Aorta (tissue), 5 donors: ENCODE results near the gene ANKRD55. TPM values are rescaled to one million over a fixed set of nuclear protein-coding genes. Genes with fewer than 3 reads are reported as not detected.

ENCODE experiments used
- ATAC-seq: fragments of 200-7000 bp; cut with Tn5 transposase; one replicate; pipeline ENCODE4 v1.9.1; 2022; ENCODE audit warnings: moderate library complexity; ENCODE audit not compliant: low FRiP score
- DNase-seq, 2 donors: peaks; one replicate each; pipeline ENCODE4 v3.0.0-alpha.2; 2020
- H3K27ac ChIP-seq, 2 donors: one replicate each; pipeline ENCODE4 v1.5.1; 2013; ENCODE audit warnings: low read length in 2 of 2, mild to moderate bottlenecking in 2 of 2, moderate library complexity in 2 of 2, control low read depth in 1 of 2, inconsistent platforms in 1 of 2, low read depth in 1 of 2
- H3K27me3 ChIP-seq, 2 donors: one replicate each; pipeline ENCODE4 v1.6.1; 2013; ENCODE audit warnings: control low read depth in 1 of 2, low read length in 1 of 2, mild to moderate bottlenecking in 1 of 2, moderate library complexity in 1 of 2; ENCODE audit not compliant: insufficient read depth in 2 of 2, control insufficient read depth in 1 of 2
- H3K36me3 ChIP-seq, 2 donors: one replicate each; pipeline ENCODE4 v1.6.1; 2013; ENCODE audit warnings: control low read depth in 1 of 2, low read length in 1 of 2, mild to moderate bottlenecking in 1 of 2; ENCODE audit not compliant: insufficient read depth in 2 of 2, control insufficient read depth in 1 of 2
- H3K4me1 ChIP-seq, 2 donors: one replicate each; pipeline ENCODE4 v1.6.1; 2013; ENCODE audit warnings: low read length in 2 of 2, control low read depth in 1 of 2, mild to moderate bottlenecking in 1 of 2, moderate library complexity in 1 of 2; ENCODE audit not compliant: insufficient read depth in 2 of 2, control insufficient read depth in 1 of 2
- H3K4me3 ChIP-seq, 2 donors: one replicate each; pipeline ENCODE4 v1.5.1; 2013; ENCODE audit warnings: low read length in 2 of 2, control low read depth in 1 of 2, mild to moderate bottlenecking in 1 of 2
- H3K9me3 ChIP-seq: one replicate; pipeline ENCODE4 v1.6.1; 2013; ENCODE audit warnings: mild to moderate bottlenecking, low read length; ENCODE audit not compliant: control insufficient read depth
- WGBS, 2 donors: extraction: QIAGEN DNeasy Blood & Tissue Kit; methylation state at CpG; one replicate each; pipeline ENCODE4 v1.1.7; 2013; 5-methylcytosine and 5-hydroxymethylcytosine counted together
- intact Hi-C, 2 donors: fragments of 100-400 bp; cut with DNase I; formaldehyde crosslinking; loops; one replicate each; pipeline versions ENCODE4 v1.14.2 to v1.15.0; 2022
- polyA plus RNA-seq, 2 donors: library from polyadenylated mRNA; stranded (reverse); fragments of 200-250 nt; gene quantifications; one replicate each; pipeline ENCODE4 v1.2.3, GENCODE V29; 2013
- total RNA-seq, 2 donors: library from RNA; stranded (reverse); fragmentation: NEBNext Ultra II Directional; extraction: Animal tissue kit (Norgen Biotek cat#: 25700); gene quantifications; one replicate each; pipeline ENCODE4 v1.2.1, GENCODE V29; 2021
- donor health status: healthy with polysubstance abuse.
- donor health status: Bipolar disorder and iron deficiency.
- donor health status: DM: no; HTN: no; CAD: no.
- donor health status: DM: no; HTN: no; CAD: no.
- donor health status: DM: yes; HTN: yes; CAD: no.

Gene ANKRD55
- total and polyA plus RNA-seq, 4 donors = 0.32 to 0.48 TPM; not detected in 2

- H3K4me3 ChIP-seq = no peak overlapping the region
- no peaks in the 10 kb centered on the region for H3K9me3 ChIP-seq
- intact Hi-C loops = no loop called here
- H3K27ac ChIP-seq = no peak overlapping the region
- no peaks in the 10 kb centered on the region for H3K27me3 ChIP-seq
- no peak for DNase-seq
- no peaks in the 10 kb centered on the region for H3K4me1 ChIP-seq
- peak; percentile 28 for ATAC-seq
- no peaks in the 10 kb centered on the region for H3K36me3 ChIP-seq
- WGBS, 2 donors = 22 to 43% methylated on average over 2 of the region's 2 CpGs
These were observed 133.8 kb downstream of the ANKRD55 start for GRCh38 chr5:56099346-56099745.

- 83 to 84% methylated on average over 3 of the region's 3 CpGs for WGBS, 2 donors
- no peaks in the 10 kb centered on the region for H3K4me1 ChIP-seq
- no peak overlapping the region for H3K27ac ChIP-seq
- H3K27me3 ChIP-seq = no peaks in the 10 kb centered on the region
- no peaks in the 10 kb centered on the region for H3K36me3 ChIP-seq
- ATAC-seq (no peak), DNase-seq (no peak)
- intact Hi-C loops = no loop called here
- H3K4me3 ChIP-seq = no peak overlapping the region
- no peaks in the 10 kb centered on the region for H3K9me3 ChIP-seq
These were observed 136.1 kb downstream of the ANKRD55 start for GRCh38 chr5:56097055-56097454.

- Histone ChIP-seq H3K36me3 (no peaks in the 10 kb centered on the region), H3K27me3 (no peaks in the 10 kb centered on the region), H3K9me3 (no peaks in the 10 kb centered on the region), H3K4me1 (no peaks in the 10 kb centered on the region), H3K27ac (no peak overlapping the region), H3K4me3 (no peak overlapping the region)
- ATAC-seq (no peak), DNase-seq (no peak)
- WGBS, 2 donors = 93 to 95% methylated on average over 3 of the region's 3 CpGs
- intact Hi-C loops = no loop called here
These were observed 137.5 kb downstream of the ANKRD55 start for GRCh38 chr5:56095579-56096102.

GRCh38 chr5:56094579-56095361 is 138.4 kb downstream of the ANKRD55 start:
- intact Hi-C loops = no loop called here
- no peak overlapping the region for H3K27ac ChIP-seq
- 97% methylated on average over 10 of the region's 10 CpGs for WGBS, 2 donors

GRCh38 chr5:56093970-56094369 is 139.2 kb downstream of the ANKRD55 start:
- Histone ChIP-seq H3K9me3 (no peaks in the 10 kb centered on the region), H3K4me3 (no peak overlapping the region), H3K36me3 (no peaks in the 10 kb centered on the region), H3K27ac (no peak overlapping the region), H3K4me1 (no peaks in the 10 kb centered on the region), H3K27me3 (no peaks in the 10 kb centered on the region)
- 94 to 96% methylated on average over 2 of the region's 2 CpGs for WGBS, 2 donors
- no peak for ATAC-seq
- intact Hi-C loops = no loop called here
- DNase-seq = no peak

More at GRCh38 chr5:56094579-56095361, 138.4 kb downstream of the ANKRD55 start:
- Histone ChIP-seq H3K4me1 (no peaks in the 10 kb centered on the region), H3K9me3 (no peaks in the 10 kb centered on the region), H3K27me3 (no peaks in the 10 kb centered on the region), H3K36me3 (no peaks in the 10 kb centered on the region), H3K4me3 (no peak overlapping the region)
- no peak for DNase-seq
- no peak for ATAC-seq

GRCh38 chr5:56092115-56092514 is 141.0 kb downstream of the ANKRD55 start:
- Histone ChIP-seq H3K4me3 (no peak overlapping the region), H3K36me3 (no peaks in the 10 kb centered on the region), H3K27ac (no peak overlapping the region), H3K4me1 (no peaks in the 10 kb centered on the region), H3K9me3 (no peaks in the 10 kb centered on the region), H3K27me3 (no peaks in the 10 kb centered on the region)
- no peak for DNase-seq
- intact Hi-C loops = no loop called here
- ATAC-seq = no peak
- WGBS, 2 donors = 90 to 92% methylated on average over 5 of the region's 5 CpGs

GRCh38 chr5:56091664-56092063 is 141.5 kb downstream of the ANKRD55 start:
- ATAC-seq (no peak), DNase-seq (no peak)
- Histone ChIP-seq H3K4me1 (no peaks in the 10 kb centered on the region), H3K27ac (no peak overlapping the region), H3K36me3 (no peaks in the 10 kb centered on the region), H3K4me3 (no peak overlapping the region), H3K27me3 (no peaks in the 10 kb centered on the region), H3K9me3 (no peaks in the 10 kb centered on the region)
- intact Hi-C loops = no loop called here

GRCh38 chr5:56090793-56091460 is 142.2 kb downstream of the ANKRD55 start:
- no peak overlapping the region for H3K4me3 ChIP-seq
- intact Hi-C loops = no loop called here
- no peak overlapping the region for H3K27ac ChIP-seq
- H3K27me3 ChIP-seq = no peaks in the 10 kb centered on the region
- no peak for DNase-seq
- H3K9me3 ChIP-seq = no peaks in the 10 kb centered on the region
- no peak for ATAC-seq
- 97% methylated on average over 7 of the region's 7 CpGs for WGBS, 2 donors
- H3K4me1 ChIP-seq = no peaks in the 10 kb centered on the region
- no peaks in the 10 kb centered on the region for H3K36me3 ChIP-seq
